GM12875 (cell line): ENCODE data around the gene HSPA4.

Experiments
- H3K4me3 ChIP-seq: one replicate; pipeline ENCODE4 v1.5.1; 2011; ENCODE audit warnings: low read depth, low read length, control low read depth
- CTCF ChIP-seq: IDR thresholded peaks from 2 replicates; pipeline ENCODE4 v1.5.1; 2011; ENCODE audit warnings: low read depth, mild to moderate bottlenecking, control low read depth, inconsistent platforms, low read length, moderate library complexity, borderline replicate concordance; ENCODE audit not compliant: insufficient read depth

The HSPA4 gene

GRCh38 chr5:133113331-133114061 is 61.7 kb downstream of the HSPA4 start:
- H3K4me3 ChIP-seq: no peak overlapping the region
- no peak for TF ChIP-seq CTCF

GRCh38 chr5:133114166-133114932 is 62.5 kb downstream of the HSPA4 start:
- TF ChIP-seq CTCF: no peak
- no peak overlapping the region for H3K4me3 ChIP-seq

GRCh38 chr5:133114933-133115310 is 63.1 kb downstream of the HSPA4 start:
- TF ChIP-seq CTCF: no peak
- H3K4me3 ChIP-seq: no peak overlapping the region

GRCh38 chr5:133116601-133117000 is 64.8 kb downstream of the HSPA4 start:
- TF ChIP-seq CTCF: no peak
- H3K4me3 ChIP-seq: no peak overlapping the region

GRCh38 chr5:133117166-133117911 is 65.5 kb downstream of the HSPA4 start:
- H3K4me3 ChIP-seq: no peak overlapping the region
- no peak for TF ChIP-seq CTCF

GRCh38 chr5:133117912-133118445 is 66.2 kb downstream of the HSPA4 start:
- no peak for TF ChIP-seq CTCF

More at GRCh38 chr5:133117912-133118445, 66.2 kb downstream of the HSPA4 start:
- no peak overlapping the region for H3K4me3 ChIP-seq
